OCI-LY3 (cell line): ENCODE results near the gene ANKRD33B.

Source experiments
- CTCF ChIP-seq: fragments of 200-600, 300-600 bp; sonication (generic); IDR thresholded peaks from 2 replicates; pipeline ENCODE4 v1.5.1; 2014; ENCODE audit warnings: antibody characterized with exemption, low read length, low read depth
- EZH2phosphoT487 ChIP-seq: fragments of 200-600 bp; shearing (Covaris generic); IDR thresholded peaks from 2 replicates; pipeline ENCODE4 v1.6.1; 2018; ENCODE audit warnings: antibody characterized with exemption, mixed run types, low read depth

- no peak for TF ChIP-seq CTCF
- no peak for TF ChIP-seq EZH2phosphoT487
Measured at GRCh38 chr5:10660135-10660534, 96.3 kb downstream of the ANKRD33B start.
